ENCODE data around the gene MXRA7.
"Not testable (repeated sequence)": the region's sequence is repeated elsewhere in the genome, so short reads cannot be mapped to it uniquely, and the experiment has no call there.

MXRA7 gene

DNA sequence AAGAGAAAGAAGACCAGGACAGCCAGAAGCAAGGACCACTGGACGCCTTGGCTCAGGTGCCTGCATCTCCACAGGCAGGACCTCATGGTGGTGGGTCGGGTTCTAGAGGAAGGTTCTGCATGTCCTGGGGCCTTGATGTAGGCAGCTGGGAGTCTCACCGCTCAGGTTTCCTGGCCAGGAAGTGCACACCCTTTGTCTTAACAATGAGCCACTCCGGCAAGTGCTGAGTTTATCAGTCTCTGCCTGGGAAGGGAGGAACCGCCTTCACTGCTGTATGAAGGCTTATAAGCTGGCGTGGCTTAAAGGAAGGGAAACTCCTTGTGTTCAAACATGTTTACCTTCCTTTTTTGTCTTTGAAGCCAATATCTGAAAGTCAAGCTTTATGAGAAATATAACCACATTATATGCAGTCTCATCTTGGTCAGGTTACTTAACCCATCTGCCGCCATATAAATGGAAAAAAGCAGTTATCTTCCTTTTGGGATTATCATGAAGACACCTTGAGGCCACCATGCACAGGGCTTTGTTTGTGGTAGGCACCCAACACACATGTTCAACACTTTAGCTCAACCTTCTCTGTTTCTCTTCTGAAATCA, 67.1 kb downstream of the MXRA7 start, which contains the start of gene ST6GALNAC1:
Gene ST6GALNAC1, minus strand, starts transcription at position 205 of the 596 bp plus-strand sequence. Its CDS starts 119 bp downstream, at position 86.
- DNase-seq (ENCODE audit: low spot score), result no peak

DNA sequence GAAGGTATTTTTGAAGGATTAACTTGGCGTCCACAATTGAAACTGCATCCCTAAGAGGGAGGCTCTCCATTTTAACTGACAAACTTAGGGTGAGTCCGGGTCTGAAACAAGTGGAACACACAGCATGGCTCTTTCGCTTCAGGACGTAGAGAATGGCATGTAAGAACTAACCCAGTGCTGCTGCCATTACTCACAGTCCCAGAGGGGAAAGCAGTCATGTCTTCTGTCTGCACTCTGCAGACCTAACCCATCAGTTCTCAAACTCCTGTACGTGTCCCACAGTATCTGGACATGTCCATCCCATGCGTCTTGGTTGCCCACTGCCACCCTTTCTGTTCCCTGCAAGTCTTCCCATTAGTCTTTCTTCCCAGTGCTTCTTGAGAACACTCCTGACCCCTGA, 67.8 kb downstream of the MXRA7 start:
- DNase-seq (ENCODE audit: low spot score), result no peak

DNA sequence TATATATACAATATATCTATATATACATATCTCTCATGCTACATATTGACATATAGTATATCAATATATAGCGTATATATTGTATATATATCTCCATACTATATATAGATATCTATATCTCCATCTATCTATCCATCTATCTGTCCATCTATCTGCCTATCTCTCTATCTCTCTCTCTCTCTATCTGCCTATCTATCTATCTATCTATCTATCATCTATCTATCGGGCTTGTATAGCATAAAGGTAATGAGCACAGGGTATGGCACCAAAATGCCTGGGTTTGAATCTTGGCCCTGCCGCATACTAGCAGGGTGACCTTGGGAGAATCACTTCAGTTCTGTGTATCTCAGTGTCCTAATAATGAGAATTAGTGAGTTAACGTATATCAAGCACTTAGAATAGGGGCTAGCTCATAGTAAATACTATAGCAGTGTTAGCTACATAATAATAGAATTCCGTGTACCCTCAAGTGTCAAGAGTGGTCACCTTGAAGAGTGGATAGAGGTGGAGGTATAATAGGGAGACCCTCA, 68.7 kb downstream of the MXRA7 start:
- no peak for DNase-seq (ENCODE audit: low spot score)

DNA sequence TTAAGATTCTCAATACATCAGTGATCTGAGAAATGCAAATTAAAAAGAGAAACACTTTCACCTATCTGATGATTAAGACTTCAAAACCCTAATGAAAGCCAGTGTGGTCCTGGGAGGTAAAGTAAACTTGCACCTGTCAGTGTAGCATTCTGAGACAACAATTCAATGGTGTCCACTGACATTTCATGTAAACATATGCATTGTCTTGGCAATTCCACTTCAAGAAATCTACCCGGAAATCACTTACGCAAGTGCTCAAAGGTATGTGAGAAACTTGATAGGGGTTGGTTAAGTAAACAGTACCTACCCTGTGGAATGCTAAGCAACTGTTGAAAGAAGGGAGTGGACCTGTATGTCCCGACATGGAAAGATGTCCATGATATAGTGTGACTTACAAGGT, 69.3 kb downstream of the MXRA7 start:
- no peak for DNase-seq (ENCODE audit: low spot score)

DNA sequence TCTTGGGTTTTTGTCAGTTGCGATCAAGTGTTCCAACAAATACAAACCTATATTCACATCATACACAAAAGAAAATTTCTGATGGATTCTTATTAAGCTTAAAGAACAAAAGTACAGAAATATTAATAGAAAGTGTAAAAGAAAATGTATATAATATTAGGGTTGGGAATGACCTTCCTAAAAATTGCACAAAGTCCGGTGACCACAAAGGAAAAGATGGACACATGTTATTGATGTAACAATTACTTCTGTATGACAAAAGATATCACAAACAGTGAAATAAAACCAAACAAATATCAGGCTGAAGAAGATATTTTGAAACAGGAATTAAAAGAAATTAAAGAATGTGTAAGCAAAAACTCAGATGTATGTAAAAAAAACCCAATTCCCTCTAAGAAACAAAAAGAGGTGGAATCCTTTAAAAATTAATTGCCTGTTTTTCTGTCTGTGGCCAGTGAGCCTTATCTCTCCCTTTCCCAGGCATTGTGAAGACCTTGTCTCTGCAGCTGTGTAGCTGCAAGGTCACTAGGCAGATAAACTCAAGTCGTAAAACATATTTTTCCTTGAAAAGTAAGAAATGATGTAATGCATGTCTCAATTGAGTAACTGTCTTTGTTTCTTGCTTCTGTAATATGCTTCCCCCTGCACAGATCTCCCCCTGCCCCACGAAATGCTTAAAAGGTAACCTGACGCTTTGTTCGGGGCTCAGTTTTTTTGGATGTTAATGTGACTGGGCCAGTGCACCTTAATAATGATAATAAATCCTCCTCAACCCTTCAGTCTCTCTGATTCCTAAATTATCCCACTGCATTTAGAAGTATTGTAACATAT, 70.0 kb downstream of the MXRA7 start:
- DNase-seq (ENCODE audit: low spot score), result no peak

DNA sequence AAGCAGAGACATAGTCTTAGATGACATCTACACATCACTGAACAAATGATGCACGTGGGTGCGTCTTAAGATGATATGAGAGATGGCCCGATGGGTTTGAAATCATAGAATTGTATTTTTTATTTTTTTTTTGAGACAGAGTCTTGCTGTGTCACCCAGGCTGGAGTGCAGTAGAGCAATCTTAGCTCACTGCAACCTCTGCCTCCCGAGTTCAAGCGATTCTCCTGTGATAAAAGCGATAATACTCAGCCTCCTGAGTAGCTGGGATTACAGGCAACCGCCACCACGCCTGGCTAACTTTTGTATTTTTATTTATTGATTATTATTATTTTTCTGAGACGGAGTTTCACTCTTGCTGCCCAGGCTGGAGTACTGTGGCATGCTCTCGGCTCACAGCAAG, 72.5 kb downstream of the MXRA7 start:
- DNase-seq (ENCODE audit: low spot score), result no peak

DNA sequence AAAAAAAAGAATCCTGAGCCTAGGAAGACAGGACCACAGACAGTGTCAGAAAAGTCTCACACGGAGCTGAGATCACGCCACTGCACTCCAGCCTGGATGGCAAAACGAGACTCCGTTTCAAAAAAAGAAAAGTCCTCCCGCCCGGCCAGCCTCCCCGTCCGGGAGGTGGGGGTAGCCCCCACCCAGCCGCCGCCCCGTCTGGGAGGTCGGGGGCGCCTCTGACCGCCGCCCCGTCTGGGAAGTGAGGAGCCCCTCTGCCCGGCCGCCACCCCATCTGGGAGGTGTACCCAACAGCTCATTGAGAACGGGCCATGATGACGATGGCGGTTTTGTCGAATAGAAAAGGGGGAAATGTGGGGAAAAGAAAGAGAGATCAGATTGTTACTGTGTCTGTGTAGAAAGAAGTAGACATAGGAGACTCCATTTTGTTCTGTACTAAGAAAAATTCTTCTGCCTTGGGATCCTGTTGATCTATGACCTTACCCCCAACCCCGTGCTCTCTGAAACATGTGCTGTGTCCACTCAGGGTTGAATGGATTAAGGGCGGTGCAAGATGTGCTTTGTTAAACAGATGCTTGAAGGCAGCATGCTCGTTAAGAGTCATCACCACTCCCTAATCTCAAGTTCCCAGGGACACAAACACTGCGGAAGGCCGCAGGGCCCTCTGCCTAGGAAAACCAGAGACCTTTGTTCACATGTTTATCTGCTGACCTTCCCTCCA, 74.1 kb downstream of the MXRA7 start:
- not testable (repeated sequence) for DNase-seq (ENCODE audit: low spot score)

DNA sequence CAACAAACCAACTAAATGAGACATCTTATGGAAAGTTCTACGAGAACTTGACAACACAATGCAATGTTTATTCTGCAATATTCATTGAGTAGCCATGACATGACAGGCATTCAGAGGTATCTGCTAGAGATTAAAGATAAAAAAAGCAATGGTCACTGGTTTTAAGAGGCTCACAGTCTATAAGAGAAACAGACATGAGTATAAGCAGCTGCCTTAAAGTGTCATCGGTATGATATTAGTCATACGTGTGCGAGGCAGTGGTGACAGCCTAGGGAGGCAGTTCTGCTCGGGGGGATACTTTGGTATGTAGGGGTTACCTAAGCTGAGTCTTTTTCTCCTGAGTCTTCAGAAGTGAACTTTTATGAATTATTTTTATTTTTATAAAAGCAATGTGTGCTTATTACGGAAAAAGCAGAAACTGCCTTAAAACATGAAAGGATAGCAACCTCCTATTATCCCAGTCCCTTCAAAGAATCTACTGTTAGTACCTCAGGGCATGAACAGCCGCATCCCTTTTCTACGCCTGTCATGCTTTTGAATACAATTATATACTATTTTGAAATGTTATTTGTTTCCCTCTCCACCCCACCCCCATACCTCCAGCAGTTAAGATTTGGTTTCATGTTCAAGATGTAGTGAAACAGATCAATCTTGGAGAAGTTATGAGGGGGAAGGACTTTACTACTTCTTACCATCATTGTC, 75.0 kb downstream of the MXRA7 start:
- no peak for DNase-seq (ENCODE audit: low spot score)

DNA sequence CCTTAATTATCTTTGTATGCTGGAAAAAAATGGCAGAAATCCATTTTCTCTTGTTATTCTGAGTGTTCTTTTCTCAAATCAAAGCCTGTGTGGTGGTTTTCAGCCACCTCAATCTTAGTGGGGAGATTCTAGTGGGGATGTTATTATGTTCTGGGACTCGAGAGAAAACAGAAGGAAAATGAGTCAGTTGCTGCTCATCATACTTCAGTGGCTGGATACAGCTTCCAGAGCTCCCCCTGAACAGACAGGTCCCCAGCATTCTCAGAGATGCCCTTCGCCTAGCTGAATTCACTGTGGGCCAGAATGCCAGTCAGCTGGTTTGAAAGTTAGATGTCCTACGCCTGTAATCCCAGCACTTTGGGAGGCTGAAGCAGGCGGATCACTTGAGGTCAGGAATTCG, 75.7 kb downstream of the MXRA7 start:
- DNase-seq (ENCODE audit: low spot score), result no peak

DNA sequence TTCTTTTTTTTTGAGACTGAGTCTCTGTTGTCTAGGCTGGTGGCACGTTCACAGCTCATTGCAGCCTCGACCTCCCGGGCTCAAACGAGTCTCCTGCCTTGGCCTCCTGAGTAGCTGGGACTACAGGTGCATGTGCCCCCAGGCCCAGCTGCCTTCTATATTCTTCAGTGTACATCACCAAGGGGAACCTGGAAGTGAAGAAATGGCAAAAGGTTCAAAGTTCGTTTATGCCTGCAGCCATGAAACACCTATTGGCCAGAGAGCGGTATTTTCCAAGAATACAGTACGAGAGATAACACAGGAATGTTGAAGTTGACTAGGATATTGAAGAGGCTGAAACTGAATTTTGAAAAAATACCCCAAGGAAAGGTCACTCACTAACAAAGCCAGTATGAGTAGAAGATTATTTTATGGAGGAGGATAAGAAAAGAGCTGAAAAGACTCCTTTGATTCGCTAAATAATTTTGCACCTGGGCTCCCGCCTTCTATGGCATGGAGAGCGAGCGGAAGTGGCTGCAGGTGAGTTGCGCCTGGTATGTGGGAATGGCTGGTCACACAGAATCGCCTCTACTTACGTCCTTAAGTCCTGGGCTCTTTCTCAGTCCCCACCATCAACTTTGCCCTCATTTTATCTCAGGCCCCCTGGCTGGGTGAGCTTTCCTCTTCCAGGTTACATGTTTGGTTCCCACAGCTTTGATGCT, 77.0 kb downstream of the MXRA7 start:
- no peak for DNase-seq (ENCODE audit: low spot score)

DNA sequence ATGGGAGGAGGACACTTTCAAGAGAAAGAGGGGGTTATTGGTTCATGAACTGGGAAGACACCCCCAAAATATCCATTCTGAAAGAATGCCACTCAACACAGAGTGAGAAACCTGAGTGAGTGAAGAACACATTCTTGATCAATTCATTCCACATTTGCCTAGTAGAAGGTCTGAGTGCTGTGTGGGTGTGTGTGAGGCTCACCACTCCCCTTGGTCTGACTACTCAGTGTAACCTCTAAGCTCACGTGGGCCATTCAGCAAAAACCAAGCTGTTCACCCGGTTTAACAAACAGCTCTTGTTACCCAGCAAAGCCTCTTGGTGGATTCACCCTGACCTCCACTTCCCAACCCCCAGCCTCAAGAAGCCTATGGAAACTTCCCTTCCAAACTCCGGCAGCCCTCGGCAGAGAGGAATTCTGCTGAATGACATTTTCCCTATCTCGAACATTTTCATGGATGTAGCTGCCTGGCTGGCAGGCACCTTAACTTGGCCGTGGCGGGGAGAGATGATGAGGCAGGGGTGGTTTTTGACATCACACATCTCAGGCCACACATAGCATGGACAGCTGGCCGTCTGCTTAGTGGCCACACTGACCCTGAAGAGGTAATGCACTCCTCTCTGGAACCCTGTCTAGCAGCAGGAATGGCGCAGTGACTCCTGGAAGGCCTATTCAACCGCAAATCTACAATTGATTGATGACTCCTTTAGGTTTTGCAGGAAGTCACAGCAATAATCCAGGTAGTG, 78.8 kb downstream of the MXRA7 start:
- no peak for DNase-seq (ENCODE audit: low spot score)

DNA sequence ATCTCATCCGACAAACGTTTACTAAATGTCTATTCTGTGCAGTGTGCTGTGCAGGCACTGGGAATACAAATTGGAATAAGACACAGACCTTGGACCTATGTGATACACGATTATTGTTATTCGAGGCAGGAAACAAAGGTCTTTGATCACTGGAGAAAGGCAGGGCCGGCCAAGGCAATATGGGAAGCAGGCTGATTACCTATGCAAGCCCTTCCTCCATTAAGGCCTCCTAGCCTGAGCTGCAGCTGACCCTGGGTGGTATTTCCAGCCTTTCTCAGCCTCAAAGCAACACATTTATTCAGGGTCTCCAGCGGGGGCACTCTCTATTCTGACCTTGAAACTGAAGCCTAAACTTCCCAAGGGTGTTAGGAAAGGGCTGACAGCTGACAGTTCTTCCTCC, 80.6 kb downstream of the MXRA7 start:
- DNase-seq (ENCODE audit: low spot score), result no peak

Data from left forelimb (tissue), 1 donor.